Breast epithelium (tissue), 4 donors: Measurements from ENCODE around the gene PLA2G12B. TPM values are rescaled to one million over a fixed set of nuclear protein-coding genes. Genes with fewer than 3 reads are reported as not detected.

Experiments
- DNase-seq, 2 donors: peaks; one replicate each; pipeline ENCODE4 v3.0.0-alpha.2; 2019; ENCODE audit warnings: low spot score in 2 of 2
- H3K27ac ChIP-seq, 2 donors: fragments of 200-600 bp; sonication (generic) in 1 of 2; one replicate each; pipeline ENCODE4 v1.5.1; 2016 to 2019; ENCODE audit warnings: mild to moderate bottlenecking in 1 of 2
- H3K27me3 ChIP-seq, 2 donors: fragments of 200-600 bp; sonication (generic) in 1 of 2; one replicate each; pipeline versions ENCODE4 v1.5.1 to v1.6.0; 2017 to 2019; ENCODE audit warnings: control low read depth in 1 of 2, mild to moderate bottlenecking in 1 of 2
- H3K36me3 ChIP-seq: fragments of 200-600 bp; one replicate; pipeline ENCODE4 v1.5.1; 2019
- H3K4me1 ChIP-seq, 2 donors: fragments of 200-600 bp; sonication (generic); one replicate each; pipeline ENCODE4 v1.5.1; 2016 to 2019; ENCODE audit warnings: control low read depth in 1 of 2
- H3K4me3 ChIP-seq, 3 donors: fragments of 200-600 bp; sonication (generic); 1 replicate in 2 of 3; 2 replicates in 1 of 3; pipeline ENCODE4 v1.5.1; 2016 to 2019; ENCODE audit warnings: mild to moderate bottlenecking in 3 of 3, moderate library complexity in 2 of 3
- H3K9me3 ChIP-seq, 2 donors: fragments of 200-600 bp; sonication (generic) in 1 of 2; one replicate each; pipeline ENCODE4 v1.5.1; 2016 to 2019; ENCODE audit warnings: control low read depth in 1 of 2
- POLR2A ChIP-seq: fragments of 450-650 bp; IDR thresholded peaks from one replicate; pipeline ENCODE4 v1.6.1; 2016; ENCODE audit warnings: antibody characterized with exemption, mild to moderate bottlenecking, moderate library complexity
- POLR2AphosphoS5 ChIP-seq, 3 donors: sonication (generic); formaldehyde crosslinking; IDR thresholded peaks; one replicate each; pipeline ENCODE4 v1.6.1; 2017; ENCODE audit warnings: antibody characterized with exemption in 3 of 3
- intact Hi-C: fragments of 100-400 bp; cut with DNase I; formaldehyde crosslinking; loops from one replicate; pipeline ENCODE4 v1.15.1; 2023; ENCODE audit warnings: low total_unique reads
- total RNA-seq, 3 donors: library from RNA; depleted of rRNA; stranded (reverse); fragments of >200 nt; gene quantifications; one replicate each; pipeline ENCODE4 v1.1.0, GENCODE V29; 2016
- TF ChIP-seq, protein P1 (sequence below), 3 donors: fragments of 450-650 bp; IDR thresholded peaks; one replicate each; pipeline ENCODE4 v1.5.1; 2016 to 2017; ENCODE audit warnings: antibody characterized with exemption in 3 of 3, mild to moderate bottlenecking in 3 of 3, moderate library complexity in 3 of 3

The PLA2G12B gene
- total RNA-seq, 3 donors from 2014 or later, result not detected

DNA sequence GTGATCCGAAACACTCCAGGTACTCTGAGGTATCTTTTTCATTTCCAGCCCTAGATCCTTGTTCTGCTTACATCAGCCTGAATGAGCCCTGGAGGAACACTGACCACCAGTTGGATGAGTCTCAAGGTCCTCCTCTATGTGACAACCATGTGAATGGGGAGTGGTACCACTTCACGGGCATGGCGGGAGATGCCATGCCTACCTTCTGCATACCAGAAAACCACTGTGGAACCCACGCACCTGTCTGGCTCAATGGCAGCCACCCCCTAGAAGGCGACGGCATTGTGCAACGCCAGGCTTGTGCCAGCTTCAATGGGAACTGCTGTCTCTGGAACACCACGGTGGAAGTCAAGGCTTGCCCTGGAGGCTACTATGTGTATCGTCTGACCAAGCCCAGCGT is 56.0 kb downstream of the PLA2G12B start:
- H3K4me3 ChIP-seq, result no peak overlapping the region
- H3K36me3 ChIP-seq, result no peaks in the 10 kb centered on the region
- peak in 1 of 2 donors; percentile 58 for DNase-seq
- TF ChIP-seq POLR2A, result no peak
- TF ChIP-seq, protein P1, sequence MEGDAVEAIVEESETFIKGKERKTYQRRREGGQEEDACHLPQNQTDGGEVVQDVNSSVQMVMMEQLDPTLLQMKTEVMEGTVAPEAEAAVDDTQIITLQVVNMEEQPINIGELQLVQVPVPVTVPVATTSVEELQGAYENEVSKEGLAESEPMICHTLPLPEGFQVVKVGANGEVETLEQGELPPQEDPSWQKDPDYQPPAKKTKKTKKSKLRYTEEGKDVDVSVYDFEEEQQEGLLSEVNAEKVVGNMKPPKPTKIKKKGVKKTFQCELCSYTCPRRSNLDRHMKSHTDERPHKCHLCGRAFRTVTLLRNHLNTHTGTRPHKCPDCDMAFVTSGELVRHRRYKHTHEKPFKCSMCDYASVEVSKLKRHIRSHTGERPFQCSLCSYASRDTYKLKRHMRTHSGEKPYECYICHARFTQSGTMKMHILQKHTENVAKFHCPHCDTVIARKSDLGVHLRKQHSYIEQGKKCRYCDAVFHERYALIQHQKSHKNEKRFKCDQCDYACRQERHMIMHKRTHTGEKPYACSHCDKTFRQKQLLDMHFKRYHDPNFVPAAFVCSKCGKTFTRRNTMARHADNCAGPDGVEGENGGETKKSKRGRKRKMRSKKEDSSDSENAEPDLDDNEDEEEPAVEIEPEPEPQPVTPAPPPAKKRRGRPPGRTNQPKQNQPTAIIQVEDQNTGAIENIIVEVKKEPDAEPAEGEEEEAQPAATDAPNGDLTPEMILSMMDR (IDR thresholded peaks at IDR 0.05), result no peak
- no peak for TF ChIP-seq POLR2AphosphoS5 (IDR thresholded peaks at IDR 0.05)
- intact Hi-C loops, result no loop called here
- no peaks in the 10 kb centered on the region for H3K27me3 ChIP-seq
- H3K9me3 ChIP-seq, result no peaks in the 10 kb centered on the region
- H3K4me1 ChIP-seq, result no peaks in the 10 kb centered on the region
- H3K27ac ChIP-seq, result no peak overlapping the region

DNA sequence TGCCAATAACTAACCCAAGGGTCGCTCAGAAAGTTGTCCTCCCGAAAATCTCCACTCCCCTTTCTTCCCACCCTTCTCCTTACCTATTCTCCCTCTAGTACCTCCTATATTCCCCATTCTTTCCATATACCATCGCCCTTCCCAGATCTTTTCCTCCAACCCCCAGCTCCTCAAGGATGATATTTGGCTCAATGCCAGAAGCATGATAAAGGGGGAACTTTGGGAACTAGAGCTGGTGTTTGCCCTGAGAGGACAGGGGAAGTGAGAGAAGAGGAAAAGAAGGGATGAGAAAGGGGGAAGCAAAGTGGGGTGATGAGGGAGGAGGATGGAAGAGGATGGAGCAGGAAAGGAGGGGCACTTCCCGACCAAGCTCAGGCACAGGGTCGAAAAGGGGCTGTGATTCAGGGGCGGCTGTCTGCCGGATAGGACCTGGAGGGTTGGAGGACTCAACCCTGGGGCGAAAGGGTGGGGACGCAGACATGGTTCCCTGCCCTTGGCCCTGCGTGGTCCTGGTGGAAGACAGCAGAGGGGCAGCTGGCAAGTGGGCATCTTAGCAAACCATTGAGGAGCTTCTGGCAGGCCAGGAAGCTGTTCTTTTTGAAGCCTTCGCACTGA is 59.3 kb downstream of the PLA2G12B start:
- TF ChIP-seq, protein P1 (IDR thresholded peaks at IDR 0.05), result no peak
- TF ChIP-seq POLR2A (no peak), POLR2AphosphoS5 (IDR thresholded peaks at IDR 0.05) (no peak)
- Histone ChIP-seq H3K4me1 (no peaks in the 10 kb centered on the region), H3K4me3 (no peak overlapping the region), H3K9me3 (no peaks in the 10 kb centered on the region), H3K27me3 (no peaks in the 10 kb centered on the region), H3K27ac (no peak overlapping the region), H3K36me3 (no peaks in the 10 kb centered on the region)
- no peak for DNase-seq
- intact Hi-C loops, result no loop called here

DNA sequence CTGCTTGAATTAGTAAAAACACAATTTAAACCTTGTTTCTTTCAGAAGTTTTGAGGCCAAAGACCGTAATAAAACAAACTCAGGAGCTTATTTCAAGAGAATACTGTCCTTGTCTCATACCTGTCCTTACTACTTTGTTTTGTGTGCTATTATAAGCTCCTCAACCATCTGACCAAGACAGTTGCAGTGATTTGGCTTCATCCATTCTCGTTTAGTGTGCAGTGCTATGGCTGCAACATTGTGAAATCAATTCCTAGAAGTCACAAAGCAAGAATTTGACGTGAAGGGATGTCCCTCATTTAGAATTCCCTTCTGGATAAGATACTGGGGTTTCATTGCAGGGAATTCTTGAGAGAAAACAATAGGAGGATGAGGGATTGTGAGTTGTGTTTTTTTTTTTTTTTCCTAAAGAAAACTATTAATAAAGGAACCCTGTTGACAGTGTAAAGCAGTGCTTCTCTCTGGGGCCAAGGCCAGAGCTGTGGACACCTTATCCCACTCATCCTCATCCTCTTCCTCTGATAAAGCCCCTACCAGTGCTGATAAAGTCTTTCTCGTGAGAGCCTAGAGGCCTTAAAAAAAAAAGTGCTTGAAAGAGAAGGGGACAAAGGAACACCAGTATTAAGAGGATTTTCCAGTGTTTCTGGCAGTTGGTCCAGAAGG is 61.3 kb downstream of the PLA2G12B start, which contains the start of gene OIT3:
TSS of gene OIT3 (plus strand) at position 604 of the 663 bp plus-strand sequence. CDS start 60 bp downstream, outside the sequence.
- Histone ChIP-seq H3K4me1 (no peaks in the 10 kb centered on the region), H3K27me3 (no peaks in the 10 kb centered on the region), H3K9me3 (no peaks in the 10 kb centered on the region), H3K27ac (no peak within 1 kb of the TSS), H3K4me3 (no peak within 1 kb of the TSS), H3K36me3 (no peaks in the 10 kb centered on the region)
- no peak for DNase-seq
- TF ChIP-seq POLR2A (no peak), POLR2AphosphoS5 (IDR thresholded peaks at IDR 0.05) (no peak)
- TF ChIP-seq, protein P1 (IDR thresholded peaks at IDR 0.05), result no peak
- intact Hi-C loops, result no loop called here

DNA sequence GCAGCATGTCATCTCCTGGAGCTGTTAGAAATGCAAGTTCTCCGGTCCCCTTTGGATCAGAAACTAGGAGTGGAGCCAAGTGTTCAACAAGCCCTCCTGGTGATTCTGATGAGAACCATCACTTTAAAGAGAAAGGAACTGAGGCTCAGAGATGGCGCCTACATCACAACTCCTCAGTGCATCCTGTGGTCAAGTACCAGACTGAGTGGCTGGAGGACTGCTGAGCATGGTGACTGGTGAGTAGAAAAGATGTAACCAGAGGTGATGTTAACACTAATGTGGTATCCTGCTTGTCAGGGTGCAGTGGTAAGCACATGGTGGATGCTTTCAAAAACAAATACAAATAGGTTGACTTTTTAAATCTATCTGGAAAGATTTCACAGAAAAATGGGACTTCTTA is 64.5 kb downstream of the PLA2G12B start:
- intact Hi-C loops, result no loop called here
- Histone ChIP-seq H3K9me3 (no peaks in the 10 kb centered on the region), H3K27me3 (no peaks in the 10 kb centered on the region), H3K27ac (no peak overlapping the region), H3K4me3 (no peak overlapping the region), H3K4me1 (no peaks in the 10 kb centered on the region), H3K36me3 (no peaks in the 10 kb centered on the region)
- DNase-seq, result no peak
- TF ChIP-seq POLR2A, result no peak
- TF ChIP-seq, protein P1 (IDR thresholded peaks at IDR 0.05), result no peak
- no peak for TF ChIP-seq POLR2AphosphoS5 (IDR thresholded peaks at IDR 0.05)

DNA sequence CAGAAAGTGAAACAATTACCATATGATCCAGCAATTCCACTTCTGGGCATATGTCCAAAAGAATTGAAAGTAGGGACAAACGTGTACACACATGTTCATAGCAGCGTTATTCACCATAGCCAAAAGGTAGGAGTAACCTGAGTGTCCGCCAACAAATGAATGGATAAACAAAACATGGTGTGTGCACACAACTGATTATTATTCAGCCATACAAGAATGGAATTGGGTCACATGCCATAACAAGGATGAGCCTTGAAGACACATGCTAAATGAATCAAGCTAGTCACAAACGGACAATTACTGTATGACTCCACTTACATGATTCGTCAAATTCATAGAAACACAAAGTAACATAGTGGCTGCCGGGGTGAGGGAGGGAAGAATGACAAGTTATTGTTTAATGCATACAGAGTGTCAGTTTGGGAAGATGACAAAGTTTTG is 65.2 kb downstream of the PLA2G12B start:
- intact Hi-C loops, result no loop called here
- no peak for TF ChIP-seq POLR2A
- TF ChIP-seq, protein P1 (IDR thresholded peaks at IDR 0.05), result no peak
- TF ChIP-seq POLR2AphosphoS5 (IDR thresholded peaks at IDR 0.05), result no peak
- H3K4me3 ChIP-seq, result no peak overlapping the region
- no peaks in the 10 kb centered on the region for H3K36me3 ChIP-seq
- H3K4me1 ChIP-seq, result no peaks in the 10 kb centered on the region
- H3K9me3 ChIP-seq, result no peaks in the 10 kb centered on the region
- peak in 1 of 2 donors; percentile 53 for DNase-seq
- H3K27me3 ChIP-seq, result no peaks in the 10 kb centered on the region
- no peak overlapping the region for H3K27ac ChIP-seq
